GM19240 (cell line): ENCODE measurements around the gene ASZ1.

Experiments
- DNase-seq: peaks from one replicate; pipeline ENCODE4 v3.0.0; 2011; ENCODE audit warnings: low spot score; ENCODE audit not compliant: insufficient read length

The ASZ1 gene

DNA sequence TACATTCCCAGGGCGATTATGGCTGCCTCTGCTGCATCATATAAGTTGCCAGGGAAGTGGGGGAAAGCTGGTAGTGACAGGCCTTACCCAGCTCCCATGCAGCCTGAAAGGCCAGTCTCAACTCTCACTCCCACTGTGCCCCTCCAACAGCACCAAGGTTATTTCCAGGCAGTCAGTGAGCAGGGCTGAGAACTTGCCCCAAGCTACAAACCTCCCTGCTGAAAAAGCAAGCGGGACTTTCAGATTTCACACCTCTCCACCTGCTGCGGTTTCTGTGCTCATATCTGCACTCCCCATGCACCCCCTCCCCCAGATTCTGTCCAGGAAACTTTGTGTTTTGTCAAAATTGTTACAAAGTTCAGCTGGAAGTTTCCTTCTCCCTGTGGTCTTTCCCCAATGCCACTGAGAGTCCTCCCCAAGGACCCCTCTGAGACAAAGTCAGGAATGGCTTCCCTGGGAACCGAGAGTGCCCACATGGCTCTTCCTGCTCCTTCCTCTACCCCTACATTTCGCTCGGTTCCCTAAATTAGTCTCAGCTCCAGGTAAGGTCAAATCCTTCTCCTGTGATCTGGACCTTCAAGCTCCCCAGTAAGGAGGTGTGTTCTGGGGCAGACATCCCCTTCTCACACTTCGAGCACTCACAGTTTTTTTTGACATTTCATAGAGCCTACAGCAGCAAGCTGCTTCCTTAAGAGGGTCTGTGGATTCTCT is 79.2 kb downstream of the ASZ1 start:
- no peak for DNase-seq

- DNase-seq: no peak
These were observed 79.8 kb downstream of the ASZ1 start for GRCh38 chr7:117347480-117347879.

DNA sequence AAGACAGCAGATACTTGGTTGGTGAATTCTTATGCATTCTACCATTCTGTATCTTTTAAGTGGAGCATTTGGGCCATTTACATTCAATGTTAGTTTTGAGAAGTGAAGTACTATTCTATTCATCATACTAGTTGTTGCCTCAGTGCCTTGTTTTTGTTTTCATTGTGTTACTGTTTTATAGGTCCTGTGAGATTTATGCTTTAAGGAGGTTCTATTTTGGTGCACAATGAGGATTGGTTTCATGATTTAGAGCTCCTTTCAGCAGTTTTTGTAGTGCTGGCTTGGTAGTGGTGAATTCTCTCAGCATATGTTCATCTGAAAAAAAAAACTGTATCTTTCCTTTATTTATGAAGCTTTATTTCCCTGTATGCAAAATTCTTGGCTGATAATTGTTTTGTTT is 81.1 kb downstream of the ASZ1 start:
- DNase-seq: no peak

DNA sequence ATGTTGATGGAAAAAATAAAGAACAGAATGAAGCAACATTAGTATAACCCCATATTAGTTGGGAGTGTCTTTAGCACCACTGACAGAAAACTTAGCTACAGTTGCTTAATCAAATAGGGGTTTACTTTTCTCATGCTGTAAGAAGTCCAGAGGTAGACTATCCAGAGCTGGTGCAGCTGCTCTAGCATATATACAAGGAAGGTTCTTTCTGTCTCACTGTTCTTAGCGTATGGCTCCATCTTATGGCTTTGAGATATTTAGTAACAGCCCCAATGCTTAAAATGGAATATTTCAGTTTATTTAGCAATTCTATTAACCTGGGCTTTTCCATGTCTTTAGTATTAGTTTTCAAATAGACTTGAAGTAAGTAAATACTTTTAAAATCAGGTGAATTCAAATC is 89.3 kb downstream of the ASZ1 start:
- DNase-seq: no peak

DNA sequence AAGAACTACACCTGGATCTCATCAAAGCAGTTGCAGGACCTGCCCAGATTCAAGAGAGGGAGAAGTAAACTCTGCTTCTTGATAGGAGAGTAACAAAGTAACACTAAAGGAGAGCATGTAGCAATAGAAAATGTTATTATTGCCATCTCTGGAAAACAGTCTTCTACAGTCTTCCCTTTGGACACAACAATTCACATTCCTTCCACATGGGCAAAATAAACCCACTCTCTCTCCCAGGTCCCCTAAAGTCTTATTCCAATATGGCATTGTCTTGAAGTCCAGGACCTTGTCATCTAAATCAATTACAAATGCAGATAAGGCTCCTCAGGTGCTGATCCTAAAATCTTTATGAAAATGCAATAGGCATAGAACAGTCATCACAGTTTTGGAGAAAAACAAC is 94.1 kb downstream of the ASZ1 start:
- no peak for DNase-seq

DNA sequence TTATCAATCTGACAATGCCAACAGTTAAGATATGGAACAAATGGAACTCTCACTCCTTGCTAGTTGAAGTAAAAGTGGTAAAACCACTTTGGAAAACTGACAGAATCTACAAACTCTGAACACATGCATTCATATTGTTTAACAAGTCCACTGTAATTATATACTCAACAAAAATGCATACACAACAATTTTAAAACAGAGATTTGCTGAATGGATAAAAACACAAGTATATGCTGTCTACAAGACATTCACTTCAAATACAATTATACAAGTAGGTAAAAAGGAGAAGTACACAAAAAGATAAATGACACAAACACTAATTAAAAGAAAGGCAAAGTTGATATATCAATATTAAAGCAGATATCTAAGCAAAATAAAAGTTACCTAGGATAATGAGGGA is 95.3 kb downstream of the ASZ1 start:
- DNase-seq: no peak

DNA sequence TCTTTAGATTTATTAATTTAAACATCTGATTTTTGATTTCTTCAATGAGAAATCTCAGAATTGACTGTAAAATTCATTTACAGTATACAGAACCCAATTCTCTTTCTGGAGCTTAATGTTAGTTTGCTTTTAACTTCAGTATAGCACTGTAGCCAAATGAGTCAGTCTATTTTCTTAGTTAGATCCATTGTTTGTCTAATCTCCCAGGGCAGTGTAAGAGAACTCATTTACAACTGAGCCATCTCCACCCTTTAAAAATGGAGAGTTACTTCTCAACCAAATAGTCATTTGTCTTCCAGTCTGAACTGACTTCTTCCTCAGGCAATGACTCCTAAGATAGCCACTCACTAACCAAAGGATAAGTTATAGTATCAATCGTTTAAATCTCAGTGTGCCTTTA is 101.5 kb downstream of the ASZ1 start:
- DNase-seq: no peak

GRCh38 chr7:117324960-117325359 is 102.3 kb downstream of the ASZ1 start:
- DNase-seq: no peak

DNA sequence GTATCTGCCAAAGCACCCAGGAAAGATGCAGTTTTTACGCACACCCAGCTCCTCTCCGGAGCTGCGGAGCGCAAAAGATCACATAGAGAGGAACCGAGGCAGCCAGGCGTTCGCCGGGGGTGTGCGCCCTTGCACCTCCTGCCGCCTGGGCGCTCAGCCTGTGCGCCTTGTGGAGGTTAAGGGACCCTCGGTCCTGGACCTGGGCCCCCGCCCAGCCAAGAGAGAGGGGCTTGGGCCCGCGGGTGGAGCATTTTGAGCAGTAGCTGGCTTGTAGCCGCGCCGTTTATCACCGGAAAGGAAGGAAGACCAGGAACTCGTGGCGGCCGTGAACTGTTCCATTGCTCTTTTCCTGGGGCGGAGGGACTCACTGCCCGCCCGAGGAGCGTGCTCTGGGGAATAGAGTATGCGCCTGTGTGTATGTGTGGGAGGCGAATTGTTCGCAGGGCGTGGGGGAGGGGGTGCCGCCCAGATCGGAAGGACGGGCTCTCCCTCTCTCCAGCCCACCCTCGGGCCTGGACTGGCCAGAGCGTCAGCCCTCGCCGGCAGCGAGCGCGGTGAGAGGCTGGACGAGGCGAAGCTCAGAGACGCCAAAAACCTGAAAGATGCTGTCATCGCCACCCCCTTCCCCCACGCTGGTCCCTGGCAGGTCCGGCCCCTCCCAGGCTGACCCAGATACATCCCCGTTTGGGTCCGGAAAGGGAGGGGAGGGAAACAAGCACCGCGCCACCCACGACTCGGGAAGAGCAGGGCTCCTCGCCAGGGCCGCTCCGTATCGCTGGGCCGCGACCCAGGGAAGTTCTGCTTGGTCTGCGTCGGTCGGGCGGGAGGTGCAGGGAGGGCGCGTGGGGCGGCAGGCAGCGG is 103.2 kb downstream of the ASZ1 start:
- no peak for DNase-seq

GRCh38 chr7:117323305-117323850 is 103.9 kb downstream of the ASZ1 start:
- no peak for DNase-seq

DNA sequence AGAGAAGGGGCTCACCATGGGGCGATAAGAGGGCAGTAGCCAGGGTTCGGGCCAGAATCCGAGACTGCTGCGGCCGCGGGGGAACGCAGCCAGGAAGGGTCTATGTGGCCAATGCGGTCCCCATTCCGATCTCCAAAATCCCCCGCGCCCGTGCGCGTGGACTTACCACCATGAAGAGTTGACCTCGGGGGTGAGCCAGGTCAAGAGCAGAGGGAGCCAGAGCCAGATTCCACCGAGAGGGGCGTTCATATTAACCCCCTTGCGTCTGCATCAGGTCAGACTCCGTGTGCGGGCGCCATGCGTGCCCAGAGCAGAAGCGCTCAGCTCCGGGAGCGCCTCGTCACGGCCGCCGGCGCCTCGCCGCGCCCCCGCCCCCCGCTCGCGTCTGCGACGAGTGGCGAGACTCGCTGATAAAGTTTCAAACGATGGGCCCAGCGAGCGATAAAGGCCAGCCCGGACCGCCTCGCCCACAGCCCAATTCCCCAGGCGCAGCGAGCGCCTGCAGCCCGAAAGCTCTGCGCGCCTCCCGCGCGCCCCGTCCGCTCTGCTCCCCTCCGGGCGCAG is 104.5 kb downstream of the ASZ1 start, which contains the start of gene WNT2:
WNT2 (minus strand) TSS at position 318 of the 564 bp plus-strand sequence; CDS start at position 249, 69 bp downstream.
- DNase-seq: no peak

DNA sequence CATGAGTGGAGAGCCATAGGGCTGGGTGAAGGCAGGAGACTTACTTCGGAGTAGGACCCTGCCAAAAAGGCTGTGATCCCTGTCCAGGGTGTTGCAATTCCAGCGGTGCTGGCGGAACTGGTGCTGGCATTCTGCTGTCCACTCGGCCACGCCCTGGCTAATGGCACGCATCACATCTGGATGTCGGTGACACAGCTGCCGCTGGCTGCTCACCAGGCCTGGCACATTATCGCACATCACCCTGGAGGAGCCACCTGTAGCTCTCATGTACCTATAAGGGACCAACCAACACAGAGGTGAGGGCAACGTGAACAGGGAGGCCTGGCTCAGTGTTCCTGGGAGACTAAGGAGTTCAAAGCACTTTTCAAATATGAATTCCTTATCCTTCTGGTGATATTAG is 106.8 kb downstream of the ASZ1 start:
- DNase-seq: no peak

- DNase-seq: no peak
These were observed 108.1 kb downstream of the ASZ1 start for GRCh38 chr7:117319181-117319580.

DNA sequence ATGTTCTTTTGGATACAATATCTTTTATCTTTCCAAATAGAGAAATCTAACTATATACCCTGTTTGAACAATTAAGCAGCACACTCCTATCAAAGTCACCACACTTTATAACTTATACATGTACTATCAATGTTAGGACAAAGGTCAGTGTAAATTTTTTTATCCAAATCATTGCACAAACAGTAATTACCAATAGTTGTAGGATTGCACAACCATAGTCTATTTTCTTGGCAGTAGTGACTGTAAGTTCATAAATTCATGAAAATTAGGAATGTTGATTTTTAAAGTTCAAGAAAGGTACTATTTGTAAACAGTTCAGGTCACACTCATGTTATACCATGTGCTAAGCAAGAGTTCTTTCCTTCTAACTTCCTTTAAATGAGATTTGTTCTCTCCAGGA is 113.7 kb downstream of the ASZ1 start:
- DNase-seq: no peak
